ENCODE measurements around the gene TVP23C. TPM values are rescaled to one million over a fixed set of nuclear protein-coding genes. Genes with fewer than 3 reads are reported as not detected.

TVP23C gene
- total and polyA plus RNA-seq, 9 of the 15 experiments (the other 6 are each of a cell fraction or from before 2014, with no cell fraction given): 5.7 to 16.8 (median 8.2) TPM

DNA sequence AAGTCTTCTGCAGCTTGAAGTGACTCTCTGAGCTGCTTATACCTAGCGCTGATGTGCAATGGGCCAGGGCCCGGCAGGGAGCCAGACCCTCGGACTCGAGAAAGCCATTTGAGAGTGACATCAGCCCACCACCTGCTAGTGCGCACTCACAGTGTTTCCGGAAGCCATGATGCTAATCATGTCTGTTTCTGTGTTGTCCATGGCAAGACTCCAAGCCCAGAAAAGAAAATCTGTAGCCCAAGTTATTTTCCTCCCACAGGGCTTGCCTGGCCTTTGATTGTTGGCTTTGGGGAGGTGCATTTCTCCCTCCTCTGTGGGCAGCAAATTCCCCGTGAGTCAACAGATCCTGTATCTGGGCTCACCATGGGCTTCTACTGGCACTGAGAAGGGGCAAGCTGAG, 94.0 kb downstream of the TVP23C start (continued):
- TF ChIP-seq, protein P1, sequence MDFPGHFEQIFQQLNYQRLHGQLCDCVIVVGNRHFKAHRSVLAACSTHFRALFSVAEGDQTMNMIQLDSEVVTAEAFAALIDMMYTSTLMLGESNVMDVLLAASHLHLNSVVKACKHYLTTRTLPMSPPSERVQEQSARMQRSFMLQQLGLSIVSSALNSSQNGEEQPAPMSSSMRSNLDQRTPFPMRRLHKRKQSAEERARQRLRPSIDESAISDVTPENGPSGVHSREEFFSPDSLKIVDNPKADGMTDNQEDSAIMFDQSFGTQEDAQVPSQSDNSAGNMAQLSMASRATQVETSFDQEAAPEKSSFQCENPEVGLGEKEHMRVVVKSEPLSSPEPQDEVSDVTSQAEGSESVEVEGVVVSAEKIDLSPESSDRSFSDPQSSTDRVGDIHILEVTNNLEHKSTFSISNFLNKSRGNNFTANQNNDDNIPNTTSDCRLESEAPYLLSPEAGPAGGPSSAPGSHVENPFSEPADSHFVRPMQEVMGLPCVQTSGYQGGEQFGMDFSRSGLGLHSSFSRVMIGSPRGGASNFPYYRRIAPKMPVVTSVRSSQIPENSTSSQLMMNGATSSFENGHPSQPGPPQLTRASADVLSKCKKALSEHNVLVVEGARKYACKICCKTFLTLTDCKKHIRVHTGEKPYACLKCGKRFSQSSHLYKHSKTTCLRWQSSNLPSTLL (IDR thresholded peaks at IDR 0.05): no peak
- no peak for TF ChIP-seq CBX1 (IDR thresholded peaks at IDR 0.05; ENCODE audit: low read depth)
- no peak for TF ChIP-seq CSDE1 (IDR thresholded peaks at IDR 0.05)
- no peak for TF ChIP-seq ZNF584 (CRISPR knock-in tag; IDR thresholded peaks at IDR 0.05; ENCODE audit: low read depth)
- TF ChIP-seq HDAC2 (IDR thresholded peaks at IDR 0.05): no peak
- TF ChIP-seq DMBX1 (CRISPR knock-in tag; IDR thresholded peaks at IDR 0.05; ENCODE audit: borderline replicate concordance): no peak
- TF ChIP-seq ZNF41 (CRISPR knock-in tag; conservative IDR thresholded peaks at IDR 0.05): no peak
- TF ChIP-seq ZNF384 (IDR thresholded peaks at IDR 0.05; ENCODE audit: low read depth, low read length): no peak
- no peak for TF ChIP-seq SMARCB1 (IDR thresholded peaks at IDR 0.05; ENCODE audit: insufficient read length, low read depth)

DNA sequence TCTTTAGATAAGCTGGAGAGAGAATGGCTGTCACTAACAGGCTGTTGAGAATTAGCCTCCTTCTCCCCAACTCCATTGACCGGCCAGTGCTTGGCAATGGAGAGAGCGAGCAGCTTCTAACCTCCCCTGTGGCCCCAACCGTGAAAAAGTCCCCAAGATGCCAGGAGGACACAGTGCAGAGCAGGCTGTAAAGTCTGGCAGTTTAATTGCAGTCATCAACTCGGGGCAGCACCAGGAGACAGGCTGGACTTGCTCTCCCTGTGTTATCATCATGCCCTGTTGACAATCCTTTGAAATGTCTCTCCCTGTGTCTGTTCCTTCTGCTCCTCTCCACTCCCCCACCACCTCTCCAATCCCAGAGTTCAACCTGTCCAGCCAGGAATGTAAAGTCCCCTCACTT, 95.2 kb downstream of the TVP23C start:
- Histone ChIP-seq H3K9me3 (replicated peaks; ENCODE audit: control insufficient read depth, insufficient read depth, low read depth, low read length) (no peaks in the 10 kb centered on the region), H3K9me1 (ENCODE audit: control insufficient read depth, insufficient read depth, low read length) (no peaks in the 10 kb centered on the region), H3K4me2 (ENCODE audit: insufficient read depth, low read length) (no peak overlapping the region), H3K27ac (ENCODE audit: extremely low read depth, low read depth, low read length) (no peak overlapping the region), H3K79me2 (ENCODE audit: control insufficient read depth, insufficient read depth, low read length) (no peaks in the 10 kb centered on the region), H2AFZ (ENCODE audit: low read depth, low read length) (no peak overlapping the region), H3K27me3 (ENCODE audit: control insufficient read depth in 2 of 2, insufficient read depth in 2 of 2, low read length in 2 of 2) (no peaks in the 10 kb centered on the region), H4K20me1 (replicated peaks; ENCODE audit: control insufficient read depth, insufficient read depth, low read length) (no peaks in the 10 kb centered on the region), H3K36me3 (ENCODE audit: control insufficient read depth, insufficient read depth, low read length) (no peaks in the 10 kb centered on the region), H3K4me3 (no peak overlapping the region), H3K4me1 (replicated peaks in 1 of 2; ENCODE audit: control insufficient read depth in 2 of 2, insufficient read depth in 2 of 2, low read length in 2 of 2) (no peaks in the 10 kb centered on the region; a peak in 2 of 5 replicates), H3K9ac (ENCODE audit: insufficient read depth in 1 of 2, low read depth in 2 of 2, low read length in 2 of 2) (no peak overlapping the region)
- POLR2A ChIA-PET: no interaction called here
- in situ Hi-C loops (cut with MboI) (loop anchor here (5.0 kb wide), 1 partner anchor 34 kb away; no protein-coding TSS in a partner anchor), intact Hi-C loops (cut with micrococcal nuclease) (no loop called here)
- 25% methylated on average over 3 of the region's 4 CpGs for WGBS (ENCODE audit: insufficient coverage, low coverage, missing lambda C conversion rate)
- CTCF ChIA-PET (ENCODE audit: low intra/inter-chr PET ratio): no interaction called here
- BruUV-seq (replicated peaks): no TSS peak
- FAIRE-seq (no peak), ATAC-seq (no peak), DNase-seq (ENCODE audit: extremely low read depth in 1 of 4, low spot score in 3 of 4) (no peak)
- TF ChIP-seq NONO (IDR thresholded peaks at IDR 0.05; ENCODE audit: low read depth in 2 of 2, low read length in 1 of 2) (no peak), CSDE1 (IDR thresholded peaks at IDR 0.05) (no peak), ZNF174 (CRISPR knock-in tag; IDR thresholded peaks at IDR 0.05) (no peak)

All from K562 (cell line).